Fibroblast of lung (primary cell): ENCODE measurements around the gene EVA1B. TPM values are rescaled to one million over a fixed set of nuclear protein-coding genes. Genes with fewer than 3 reads are reported as not detected.

Source experiments
- DNase-seq, 2 donors: peaks; one replicate each; pipeline versions ENCODE4 v3.0.0 to v3.0.0-alpha.2; 2010; ENCODE audit warnings: low read depth in 2 of 2
- H2AFZ ChIP-seq: 2 replicates; pipeline ENCODE4 v1.5.1; 2012; ENCODE audit warnings: low read length, control low read depth, inconsistent platforms
- H3K27ac ChIP-seq: 2 replicates; pipeline ENCODE4 v1.5.1; 2011; ENCODE audit warnings: low read length, control low read depth; ENCODE audit not compliant: insufficient read depth
- H3K27me3 ChIP-seq: 2 replicates; pipeline ENCODE4 v1.5.1; 2011; ENCODE audit warnings: mild to moderate bottlenecking, low read length; ENCODE audit not compliant: control insufficient read depth, insufficient read depth
- H3K36me3 ChIP-seq: 2 replicates; pipeline ENCODE4 v1.5.1; 2011; ENCODE audit warnings: low read length; ENCODE audit not compliant: control insufficient read depth, insufficient read depth
- H3K4me1 ChIP-seq: 2 replicates; pipeline ENCODE4 v1.5.1; 2011; ENCODE audit warnings: low read length; ENCODE audit not compliant: control insufficient read depth, insufficient read depth; ENCODE audit errors: extremely low read depth
- H3K4me2 ChIP-seq: 2 replicates; pipeline ENCODE4 v1.5.1; 2011; ENCODE audit warnings: low read length, control low read depth; ENCODE audit not compliant: insufficient read depth; ENCODE audit errors: extremely low read depth
- H3K4me3 ChIP-seq, 4 experiments: fragments of 200-600 bp in 1 of 4; sonication (generic) in 1 of 4; replicated peaks in 1 of 4; 2 replicates each; pipeline ENCODE4 v1.5.1; 2011 to 2016; ENCODE audit warnings: low read length in 4 of 4, low read depth in 3 of 4, mild to moderate bottlenecking in 3 of 4, control low read depth in 2 of 4, inconsistent platforms in 1 of 4, mixed read lengths in 1 of 4; ENCODE audit not compliant: insufficient read depth in 1 of 4; ENCODE audit errors: control extremely low read depth in 1 of 4
- H3K79me2 ChIP-seq: 2 replicates; pipeline ENCODE4 v1.5.1; 2012; ENCODE audit warnings: mild to moderate bottlenecking, low read length, inconsistent platforms; ENCODE audit not compliant: control insufficient read depth, insufficient read depth
- H3K9ac ChIP-seq: 2 replicates; pipeline ENCODE4 v1.5.1; 2011; ENCODE audit warnings: mild to moderate bottlenecking, low read length, control low read depth; ENCODE audit not compliant: insufficient read depth
- H3K9me3 ChIP-seq: 2 replicates; pipeline ENCODE4 v1.5.1; 2012; ENCODE audit warnings: low read depth, low read length; ENCODE audit not compliant: control insufficient read depth, insufficient read depth
- H4K20me1 ChIP-seq: 2 replicates; pipeline ENCODE4 v1.5.1; 2011; ENCODE audit warnings: low read length; ENCODE audit not compliant: control insufficient read depth, insufficient read depth; ENCODE audit errors: extremely low read depth
- EZH2 ChIP-seq: IDR thresholded peaks from 2 replicates; pipeline ENCODE4 v1.5.1; 2012; ENCODE audit warnings: low read length, control low read depth, mild to moderate bottlenecking; ENCODE audit errors: missing control alignments
- polyA minus RNA-seq: library from RNA; depleted of rRNA, polyadenylated mRNA; stranded (reverse); fragments of >200 nt; gene quantifications from 2 replicates; pipeline ENCODE4 v1.2.3, GENCODE V29; 2011; ENCODE audit warnings: low replicate concordance
- polyA plus RNA-seq, 2 donors: library from polyadenylated mRNA; depleted of rRNA in 1 of 2; stranded (reverse) in 1 of 2; unstranded in 1 of 2; fragments of >200 nt; gene quantifications; 2 replicates each; pipeline ENCODE4 v1.2.1, GENCODE V29; 2011 to 2012; ENCODE audit warnings: missing spikeins in 1 of 2
- total RNA-seq: library from RNA; depleted of rRNA; stranded (reverse); fragments of >200 nt; gene quantifications from 2 replicates; pipeline ENCODE4 v1.2.1, GENCODE V29; 2014
- TF ChIP-seq, protein P1 (sequence below), 2 donors: IDR thresholded peaks in 1 of 2; conservative IDR thresholded peaks in 1 of 2; 1 replicate in 1 of 2; 2 replicates in 1 of 2; pipeline ENCODE4 v1.5.1; 2011 to 2012; ENCODE audit warnings: low read length in 2 of 2, control low read depth in 1 of 2, inconsistent platforms in 1 of 2, low read depth in 1 of 2, mild to moderate bottlenecking in 1 of 2

The EVA1B gene
- total RNA-seq (199 and 248 TPM in 2 replicates), polyA plus RNA-seq (22.7 and 27.1 TPM in 2 replicates), polyA minus RNA-seq (8.9 and 15.9 TPM in 2 replicates)
- 104 and 144 TPM in 2 replicates for polyA plus RNA-seq (2012)

DNA sequence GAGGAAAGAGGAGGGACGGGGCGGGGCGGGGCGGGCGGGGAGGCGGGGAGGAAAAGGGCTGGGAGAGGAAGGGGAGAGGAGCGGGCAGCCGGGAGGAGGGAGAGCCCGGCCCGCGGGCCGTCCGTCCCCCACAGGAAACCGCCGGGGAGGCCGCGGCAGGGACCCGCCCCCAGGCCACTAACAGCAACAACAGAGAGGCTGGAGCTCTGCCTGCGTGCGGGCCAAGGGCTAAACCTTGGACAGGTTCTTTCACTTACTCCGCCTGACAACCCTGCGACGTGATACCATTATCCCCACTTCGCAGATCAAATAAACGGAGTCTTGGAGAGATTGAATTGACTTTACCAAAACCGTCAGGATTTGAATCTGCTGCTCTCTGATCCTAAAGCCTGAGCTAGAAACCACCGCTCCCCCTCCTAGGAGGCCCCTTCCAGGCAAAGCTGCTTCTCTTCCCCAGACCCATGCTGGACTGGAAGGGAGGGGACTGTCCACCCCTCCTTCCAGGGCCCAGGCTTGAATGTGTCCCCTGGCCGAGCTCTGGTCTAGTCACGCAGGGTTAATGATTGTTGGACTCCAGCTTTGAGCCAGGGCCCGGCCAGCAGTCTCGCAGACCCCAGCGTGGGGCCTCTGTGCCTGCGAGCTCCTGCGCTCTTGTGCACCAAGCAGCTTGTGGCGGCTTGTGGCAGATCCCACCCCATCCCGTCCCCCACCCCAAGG lies at the start of gene EVA1B:
Gene EVA1B (minus strand): TSS at position 10 of the 717 bp plus-strand sequence. CDS start 608 bp downstream, outside the sequence.
- TF ChIP-seq, protein P1, sequence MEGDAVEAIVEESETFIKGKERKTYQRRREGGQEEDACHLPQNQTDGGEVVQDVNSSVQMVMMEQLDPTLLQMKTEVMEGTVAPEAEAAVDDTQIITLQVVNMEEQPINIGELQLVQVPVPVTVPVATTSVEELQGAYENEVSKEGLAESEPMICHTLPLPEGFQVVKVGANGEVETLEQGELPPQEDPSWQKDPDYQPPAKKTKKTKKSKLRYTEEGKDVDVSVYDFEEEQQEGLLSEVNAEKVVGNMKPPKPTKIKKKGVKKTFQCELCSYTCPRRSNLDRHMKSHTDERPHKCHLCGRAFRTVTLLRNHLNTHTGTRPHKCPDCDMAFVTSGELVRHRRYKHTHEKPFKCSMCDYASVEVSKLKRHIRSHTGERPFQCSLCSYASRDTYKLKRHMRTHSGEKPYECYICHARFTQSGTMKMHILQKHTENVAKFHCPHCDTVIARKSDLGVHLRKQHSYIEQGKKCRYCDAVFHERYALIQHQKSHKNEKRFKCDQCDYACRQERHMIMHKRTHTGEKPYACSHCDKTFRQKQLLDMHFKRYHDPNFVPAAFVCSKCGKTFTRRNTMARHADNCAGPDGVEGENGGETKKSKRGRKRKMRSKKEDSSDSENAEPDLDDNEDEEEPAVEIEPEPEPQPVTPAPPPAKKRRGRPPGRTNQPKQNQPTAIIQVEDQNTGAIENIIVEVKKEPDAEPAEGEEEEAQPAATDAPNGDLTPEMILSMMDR (conservative IDR thresholded peaks at IDR 0.05 in 1 of 2, IDR thresholded peaks at IDR 0.05 in 1 of 2; ENCODE audit: low read depth in 1 of 2, low read length in 2 of 2): no peak
- Histone ChIP-seq H3K9me3 (no peaks in the 10 kb centered on the region), H3K79me2 (peaks cover 18% of the 10 kb centered on the region), H2AFZ (no peak within 1 kb of the TSS), H3K27ac (peak within 1 kb of the TSS; percentile 96), H3K4me1 (peaks cover 28% of the 10 kb centered on the region), H3K4me3 (peak within 1 kb of the TSS; percentile 59 to 94 (median 87)), H3K9ac (peak within 1 kb of the TSS; percentile 94), H3K36me3 (peaks cover 10% of the 10 kb centered on the region), H4K20me1 (no peaks in the 10 kb centered on the region), H3K27me3 (no peaks in the 10 kb centered on the region), H3K4me2 (peak within 1 kb of the TSS; percentile 95)
- DNase-seq: peak; percentile 84 to 88

GRCh38 chr1:36372617-36373016 lies 49.2 kb upstream of the EVA1B start:
- Histone ChIP-seq H4K20me1 (no peaks in the 10 kb centered on the region), H3K4me3 (no peak overlapping the region), H3K4me1 (peaks cover 34% of the 10 kb centered on the region), H3K9me3 (no peaks in the 10 kb centered on the region), H3K79me2 (peaks cover 45% of the 10 kb centered on the region), H3K4me2 (peak overlapping the region; percentile 71), H2AFZ (no peak overlapping the region), H3K27ac (peak overlapping the region; percentile 92), H3K9ac (no peak overlapping the region), H3K36me3 (peaks cover 5% of the 10 kb centered on the region), H3K27me3 (no peaks in the 10 kb centered on the region)
- TF ChIP-seq, protein P1 (conservative IDR thresholded peaks at IDR 0.05 in 1 of 2, IDR thresholded peaks at IDR 0.05 in 1 of 2; ENCODE audit: low read depth in 1 of 2, low read length in 2 of 2): no peak
- TF ChIP-seq EZH2: no peak
- peak in 1 of 2 donors; percentile 34 for DNase-seq

- Histone ChIP-seq H3K27ac (no peak overlapping the region), H3K36me3 (peaks cover 5% of the 10 kb centered on the region), H3K9me3 (no peaks in the 10 kb centered on the region), H4K20me1 (no peaks in the 10 kb centered on the region), H3K27me3 (no peaks in the 10 kb centered on the region), H2AFZ (no peak overlapping the region), H3K79me2 (peaks cover 45% of the 10 kb centered on the region), H3K4me2 (no peak overlapping the region), H3K4me1 (peaks cover 43% of the 10 kb centered on the region), H3K4me3 (no peak overlapping the region), H3K9ac (no peak overlapping the region)
- peak; percentile 45 to 63 for DNase-seq
- TF ChIP-seq, protein P1 (conservative IDR thresholded peaks at IDR 0.05 in 1 of 2, IDR thresholded peaks at IDR 0.05 in 1 of 2; ENCODE audit: low read depth in 1 of 2, low read length in 2 of 2): peak; percentile 85 to 87
- no peak for TF ChIP-seq EZH2
Observed at GRCh38 chr1:36369061-36369861, 45.8 kb upstream of the EVA1B start.
